GM18526 (cell line): Measurements from ENCODE around the gene MRPL3.

ENCODE experiments used
- POLR2A ChIP-seq: IDR thresholded peaks from 3 replicates; pipeline ENCODE4 v1.6.1; 2011; ENCODE audit not compliant: insufficient read length; ENCODE audit errors: extremely low read depth

MRPL3 gene

GRCh38 chr3:131453533-131453932 lies 49.2 kb downstream of the MRPL3 start:
- TF ChIP-seq POLR2A = no peak

DNA sequence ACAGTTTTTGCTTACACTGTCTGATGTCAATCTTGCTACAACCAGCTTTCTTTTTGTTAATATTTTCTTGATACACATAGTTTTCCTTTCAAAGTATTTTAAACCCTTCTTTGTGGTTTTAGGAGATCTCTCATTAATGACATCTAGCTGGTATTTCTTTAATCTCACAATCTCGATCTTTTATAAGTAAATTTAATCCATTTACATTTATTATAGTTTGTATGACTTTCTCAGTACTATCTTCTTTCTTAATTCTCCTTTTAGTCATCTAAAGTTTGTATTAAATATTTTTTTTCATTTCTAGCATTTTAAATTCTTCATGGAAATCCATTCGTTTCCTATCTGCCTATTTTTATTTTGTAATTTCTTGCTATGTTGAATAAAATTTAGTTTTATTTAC lies 55.4 kb downstream of the MRPL3 start:
- TF ChIP-seq POLR2A = no peak

- TF ChIP-seq POLR2A = no peak
Measured at GRCh38 chr3:131444180-131444579, 58.6 kb downstream of the MRPL3 start.

GRCh38 chr3:131439084-131439483 lies 63.7 kb downstream of the MRPL3 start:
- TF ChIP-seq POLR2A = no peak

DNA sequence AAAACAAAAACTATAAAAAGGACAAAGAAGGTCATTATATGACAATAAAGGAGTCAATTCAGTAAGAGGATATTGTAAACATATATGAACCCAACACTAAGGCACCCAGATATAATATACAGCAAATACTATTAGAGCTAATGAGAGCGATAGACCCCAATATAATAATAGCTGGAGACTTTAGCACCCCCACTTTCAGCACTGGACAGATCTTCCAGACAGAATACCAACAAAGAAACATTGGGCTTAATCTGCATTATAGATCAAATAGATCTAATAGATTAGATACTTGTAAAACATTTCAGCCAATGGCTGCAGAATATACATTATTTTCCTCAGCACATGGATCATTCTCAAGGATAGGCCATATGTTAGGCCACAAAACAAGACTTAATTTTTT lies 67.8 kb downstream of the MRPL3 start:
- TF ChIP-seq POLR2A = no peak

GRCh38 chr3:131432441-131432840 lies 70.3 kb downstream of the MRPL3 start:
- no peak for TF ChIP-seq POLR2A

DNA sequence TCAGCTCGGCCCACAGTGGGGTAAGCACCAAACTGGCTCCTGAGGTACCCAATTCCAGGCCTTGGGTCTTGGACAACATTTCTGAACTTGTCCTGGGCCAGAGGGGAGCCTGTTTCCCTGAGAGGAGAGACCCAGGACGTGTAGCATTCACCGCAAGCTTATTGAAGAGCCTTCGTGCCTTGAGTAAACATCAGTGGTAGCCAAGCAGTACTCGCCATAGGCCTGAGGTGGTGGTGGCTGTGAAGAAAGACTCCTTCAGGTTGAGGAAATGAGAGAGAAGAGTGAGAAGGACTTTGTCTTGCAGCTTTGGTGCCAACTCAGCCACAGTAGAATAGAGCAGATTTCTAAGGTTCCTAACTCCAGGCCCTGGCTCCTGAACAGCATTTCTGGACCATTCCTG lies 71.0 kb downstream of the MRPL3 start:
- TF ChIP-seq POLR2A = no peak

- no peak for TF ChIP-seq POLR2A
Measured at GRCh38 chr3:131427226-131427625, 75.5 kb downstream of the MRPL3 start.

DNA sequence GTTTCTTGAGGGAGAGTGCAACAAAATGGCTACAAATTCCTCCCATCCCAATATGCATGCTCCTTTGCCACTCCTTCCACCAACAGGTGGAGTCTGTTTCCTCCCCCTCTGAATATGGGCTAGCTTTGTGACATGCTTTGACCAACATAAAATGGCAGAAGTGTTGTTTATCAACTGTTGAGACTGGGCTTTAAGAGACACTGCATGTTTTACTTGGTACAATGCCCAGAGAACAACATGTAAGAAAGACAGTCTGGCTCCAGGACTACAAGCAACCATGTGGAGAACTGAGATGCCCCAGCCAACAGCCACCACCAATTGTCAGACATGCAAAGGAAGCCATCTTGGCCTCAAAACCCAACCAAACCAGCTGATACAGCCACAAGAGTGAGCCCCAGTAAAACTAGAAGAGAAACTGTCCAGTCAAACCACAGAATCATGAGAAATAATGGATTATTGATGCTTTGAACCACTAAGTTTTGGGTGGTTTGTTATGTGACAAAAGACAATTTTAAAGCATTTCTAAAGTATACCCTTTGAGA lies 80.7 kb downstream of the MRPL3 start:
- no peak for TF ChIP-seq POLR2A

DNA sequence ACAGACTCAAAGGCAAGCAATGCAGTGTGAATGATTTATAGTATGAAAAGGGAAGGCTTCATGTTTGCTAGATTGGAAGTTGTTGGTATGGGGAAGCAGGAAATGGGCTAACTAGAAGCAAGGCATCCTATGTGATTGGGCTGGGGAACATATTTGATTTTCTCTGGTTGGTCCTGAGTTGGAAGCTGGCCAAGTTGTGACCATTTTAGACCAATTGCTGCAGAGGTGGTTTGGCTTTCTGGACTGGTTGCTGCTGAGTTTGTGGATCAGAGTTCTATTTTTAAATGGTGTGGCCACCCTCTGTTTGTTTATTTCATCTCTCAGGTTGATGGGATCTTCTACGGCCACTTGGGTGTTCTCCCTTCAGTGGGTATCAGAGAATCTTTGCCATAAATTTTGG lies 81.5 kb downstream of the MRPL3 start:
- no peak for TF ChIP-seq POLR2A

DNA sequence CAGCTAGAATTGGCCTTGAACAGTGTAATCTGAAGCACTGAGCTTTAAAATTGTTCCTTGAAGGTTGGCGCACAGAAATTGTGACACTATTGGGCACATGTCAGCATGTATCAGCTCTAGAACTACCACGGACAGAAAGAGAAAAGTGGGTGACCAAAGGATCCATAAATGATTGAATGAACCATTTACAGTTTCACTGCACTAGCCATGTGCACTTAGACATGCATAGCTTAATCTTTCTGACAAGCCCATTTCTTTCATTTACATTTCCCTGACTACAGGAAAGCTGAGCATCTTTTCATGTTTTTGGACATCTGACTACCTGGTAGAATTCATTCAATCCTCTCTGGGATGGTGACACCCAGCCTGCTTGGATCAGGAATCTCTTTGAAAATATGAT lies 85.0 kb downstream of the MRPL3 start:
- no peak for TF ChIP-seq POLR2A
